GM12878 (cell line): ENCODE results near the gene UXT.

Experiments
- CTCF ChIP-seq, 3 experiments: IDR thresholded peaks in 2 of 3; conservative IDR thresholded peaks in 1 of 3; 2 replicates each; pipeline ENCODE4 v1.5.1; 2011; ENCODE audit warnings: low read depth in 3 of 3, low read length in 3 of 3, mild to moderate bottlenecking in 3 of 3, control low read depth in 2 of 3, moderate library complexity in 2 of 3, inconsistent platforms in 1 of 3, mixed read lengths in 1 of 3; ENCODE audit not compliant: control insufficient read depth in 2 of 3, insufficient read depth in 1 of 3; ENCODE audit errors: extremely low read depth in 1 of 3
- ELK1 ChIP-seq: IDR thresholded peaks from 2 replicates; pipeline ENCODE4 v1.6.1; 2012; ENCODE audit warnings: low read depth, low read length, improper control_type of control experiment
- EZH2 ChIP-seq: IDR thresholded peaks from 2 replicates; pipeline ENCODE4 v1.6.1; 2012; ENCODE audit warnings: low read depth, mild to moderate bottlenecking, control low read depth, inconsistent platforms, low read length, borderline replicate concordance; ENCODE audit not compliant: control insufficient read depth
- IRF4 ChIP-seq: IDR thresholded peaks from 2 replicates; pipeline ENCODE4 v1.6.1; 2011; ENCODE audit warnings: low read depth, low read length
- MLLT1 ChIP-seq: fragments of 450-650 bp; IDR thresholded peaks from 2 replicates; pipeline ENCODE4 v1.6.1; 2016; ENCODE audit warnings: mild to moderate bottlenecking
- POLR2AphosphoS5 ChIP-seq: IDR thresholded peaks from 2 replicates; pipeline ENCODE4 v1.6.1; 2011; ENCODE audit warnings: mild to moderate bottlenecking, low read length, inconsistent platforms
- REST ChIP-seq: IDR thresholded peaks from 2 replicates; pipeline ENCODE4 v1.6.1; 2012; ENCODE audit warnings: mild to moderate bottlenecking, low read depth, low read length
- TARDBP ChIP-seq: IDR thresholded peaks from 2 replicates; pipeline ENCODE4 v1.6.1; 2016; ENCODE audit warnings: borderline replicate concordance
- ZBTB11 ChIP-seq: fragments of 450-650 bp; formaldehyde crosslinking; IDR thresholded peaks from 2 replicates; pipeline ENCODE4 v1.5.0; 2022; ENCODE audit warnings: mild to moderate bottlenecking, missing genetic modification characterization
- ZNF274 ChIP-seq: IDR thresholded peaks from one replicate; pipeline ENCODE4 v1.8.0; 2011; ENCODE audit not compliant: insufficient read length, insufficient read depth

GRCh38 chrX:47611489-47611888, 47.5 kb downstream of the UXT start:
- TF ChIP-seq POLR2AphosphoS5 (no peak), MLLT1 (no peak), IRF4 (no peak), ELK1 (no peak), EZH2 (no peak), TARDBP (no peak), CTCF (IDR thresholded peaks at IDR 0.05 in 2 of 3, conservative IDR thresholded peaks at IDR 0.05 in 1 of 3; ENCODE audit: control insufficient read depth in 2 of 3, extremely low read depth in 1 of 3, insufficient read depth in 1 of 3, low read depth in 3 of 3, low read length in 3 of 3) (no peak), ZBTB11 (CRISPR knock-in tag) (no peak), ZNF274 (no peak), REST (no peak)
